Measurements from ENCODE around the gene CCDC59.

GRCh38 chr12:82363990-82364389 is 5.8 kb upstream of the CCDC59 start:
- no peak for TF ChIP-seq CTCF (IDR thresholded peaks at IDR 0.05 in 2 of 3, conservative IDR thresholded peaks at IDR 0.05 in 1 of 3; ENCODE audit: insufficient read depth in 2 of 3, low read depth in 1 of 3, low read length in 3 of 3)
- no peak for TF ChIP-seq POLR2AphosphoS5 (IDR thresholded peaks at IDR 0.05; ENCODE audit: control insufficient read depth, insufficient read depth, low read depth, low read length)
- no peak for TF ChIP-seq CHD1 (IDR thresholded peaks at IDR 0.05; ENCODE audit: low read length)
- TF ChIP-seq PURB (CRISPR knock-in tag; IDR thresholded peaks at IDR 0.05; ENCODE audit: low read depth) = no peak
- TF ChIP-seq ATF3 (IDR thresholded peaks at IDR 0.05) = no peak
- no peak for TF ChIP-seq ATF3 (CRISPR knock-in tag; conservative IDR thresholded peaks at IDR 0.05)
- no peak for TF ChIP-seq GABPB2 (CRISPR knock-in tag; conservative IDR thresholded peaks at IDR 0.05)
- TF ChIP-seq MEF2A (IDR thresholded peaks at IDR 0.05; ENCODE audit: control insufficient read depth, low read depth, low read length) = no peak
